Psoas muscle (tissue), 8 donors: ENCODE measurements around the gene COL26A1. TPM values are rescaled to one million over a fixed set of nuclear protein-coding genes. Genes with fewer than 3 reads are reported as not detected.

Experiments
- ATAC-seq, 4 donors: fragments of 200-7000 bp; cut with Tn5 transposase; one replicate each; pipeline ENCODE4 v1.9.1; 2020; ENCODE audit warnings: moderate library complexity in 3 of 4, mild to moderate bottlenecking in 2 of 4
- DNase-seq, 2 donors: peaks; one replicate each; pipeline ENCODE4 v3.0.0-alpha.2; 2020
- H3K27ac ChIP-seq: fragments of 200-600 bp; one replicate; pipeline ENCODE4 v1.8.0; 2022
- H3K27me3 ChIP-seq, 3 donors: fragments of 200-600 bp in 1 of 3; one replicate each; pipeline versions ENCODE4 v1.6.1 to v1.8.0; 2013 to 2022; ENCODE audit warnings: low read length in 2 of 3, mild to moderate bottlenecking in 2 of 3, moderate library complexity in 1 of 3; ENCODE audit not compliant: insufficient read depth in 3 of 3
- H3K36me3 ChIP-seq, 2 donors: fragments of 200-600 bp in 1 of 2; one replicate each; pipeline versions ENCODE4 v1.6.1 to v1.8.0; 2013 to 2022; ENCODE audit warnings: low read depth in 1 of 2, mild to moderate bottlenecking in 1 of 2, moderate library complexity in 1 of 2; ENCODE audit not compliant: insufficient read depth in 1 of 2
- H3K4me1 ChIP-seq: fragments of 200-600 bp; one replicate; pipeline ENCODE4 v1.8.0; 2022
- H3K4me3 ChIP-seq: fragments of 200-600 bp; one replicate; pipeline ENCODE4 v1.8.0; 2022; ENCODE audit warnings: mild to moderate bottlenecking
- H3K9me3 ChIP-seq: fragments of 200-600 bp; one replicate; pipeline ENCODE4 v1.8.0; 2022
- WGBS, 3 donors: extraction: QIAGEN DNeasy Blood & Tissue Kit; methylation state at CpG; one replicate each; pipeline versions ENCODE4 v1.1.6 to v1.1.7; 2013; 5-methylcytosine and 5-hydroxymethylcytosine counted together
- intact Hi-C, 2 donors: fragments of 100-400 bp; cut with DNase I; formaldehyde crosslinking; loops; one replicate each; pipeline versions ENCODE4 v1.11.0 to v1.14.2; 2022
- polyA plus RNA-seq, 3 donors: library from polyadenylated mRNA; stranded (reverse); fragments of 200-250 nt; gene quantifications; one replicate each; pipeline ENCODE4 v1.2.3, GENCODE V29; 2013
- total RNA-seq, 4 donors: library from RNA; stranded (reverse); fragmentation: NEBNext Ultra II Directional in 2 of 4; extraction: Animal tissue kit (Norgen Biotek cat#: 25700) in 2 of 4; gene quantifications; one replicate each; pipeline versions ENCODE4 v1.2.1 to v1.2.4, GENCODE V29; 2021 to 2023
- TF ChIP-seq, protein P1 (sequence below): fragments of 200-600 bp; IDR thresholded peaks from one replicate; pipeline ENCODE4 v1.8.0; 2022; ENCODE audit warnings: antibody characterized with exemption
- donor health status: healthy with polysubstance abuse.
- donor health status: DM: no; HTN: no; CAD: no; lungs with moderate emphysema.
- donor health status: Bipolar disorder and iron deficiency.
- donor health status: healthy.
- donor health status: DM: yes; HTN: yes; CAD: no.
- donor health status: DM: no; HTN: no; CAD: no.
- donor health status: DM: no; HTN: no; CAD: no.
- donor health status: DM: yes; HTN: yes; CAD: no.

The COL26A1 gene
- total and polyA plus RNA-seq, 7 donors = 0.03 TPM; not detected in 6

DNA sequence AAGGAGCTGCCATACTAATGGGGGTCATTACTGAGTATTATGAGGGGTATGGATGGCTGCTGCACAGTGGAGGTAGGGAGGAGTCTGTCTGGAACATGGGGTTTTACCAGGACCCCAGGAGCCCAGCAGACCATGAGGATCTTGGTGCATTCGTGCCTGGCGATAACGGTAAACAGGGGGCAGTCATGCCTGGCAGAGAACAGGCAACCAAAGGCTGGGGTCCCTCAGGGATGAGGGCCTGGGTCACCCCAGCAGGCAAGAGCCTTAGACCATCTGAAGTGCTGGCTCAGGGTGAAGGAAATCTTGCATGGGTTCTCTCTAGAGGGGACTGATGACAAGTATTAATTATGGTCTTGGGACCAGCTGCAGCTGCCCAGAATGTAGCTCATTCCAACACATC lies 220.3 kb downstream of the COL26A1 start:
- Histone ChIP-seq H3K4me3 (no peak overlapping the region), H3K27me3 (no peaks in the 10 kb centered on the region), H3K27ac (no peak overlapping the region), H3K9me3 (no peaks in the 10 kb centered on the region), H3K36me3 (no peaks in the 10 kb centered on the region), H3K4me1 (no peaks in the 10 kb centered on the region)
- TF ChIP-seq, protein P1, sequence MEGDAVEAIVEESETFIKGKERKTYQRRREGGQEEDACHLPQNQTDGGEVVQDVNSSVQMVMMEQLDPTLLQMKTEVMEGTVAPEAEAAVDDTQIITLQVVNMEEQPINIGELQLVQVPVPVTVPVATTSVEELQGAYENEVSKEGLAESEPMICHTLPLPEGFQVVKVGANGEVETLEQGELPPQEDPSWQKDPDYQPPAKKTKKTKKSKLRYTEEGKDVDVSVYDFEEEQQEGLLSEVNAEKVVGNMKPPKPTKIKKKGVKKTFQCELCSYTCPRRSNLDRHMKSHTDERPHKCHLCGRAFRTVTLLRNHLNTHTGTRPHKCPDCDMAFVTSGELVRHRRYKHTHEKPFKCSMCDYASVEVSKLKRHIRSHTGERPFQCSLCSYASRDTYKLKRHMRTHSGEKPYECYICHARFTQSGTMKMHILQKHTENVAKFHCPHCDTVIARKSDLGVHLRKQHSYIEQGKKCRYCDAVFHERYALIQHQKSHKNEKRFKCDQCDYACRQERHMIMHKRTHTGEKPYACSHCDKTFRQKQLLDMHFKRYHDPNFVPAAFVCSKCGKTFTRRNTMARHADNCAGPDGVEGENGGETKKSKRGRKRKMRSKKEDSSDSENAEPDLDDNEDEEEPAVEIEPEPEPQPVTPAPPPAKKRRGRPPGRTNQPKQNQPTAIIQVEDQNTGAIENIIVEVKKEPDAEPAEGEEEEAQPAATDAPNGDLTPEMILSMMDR = no peak
- ATAC-seq (no peak), DNase-seq (no peak)
- WGBS, 3 donors = 85 to 94% (median 89%) methylated on average over 3 of the region's 3 CpGs
- intact Hi-C loops = no loop called here

DNA sequence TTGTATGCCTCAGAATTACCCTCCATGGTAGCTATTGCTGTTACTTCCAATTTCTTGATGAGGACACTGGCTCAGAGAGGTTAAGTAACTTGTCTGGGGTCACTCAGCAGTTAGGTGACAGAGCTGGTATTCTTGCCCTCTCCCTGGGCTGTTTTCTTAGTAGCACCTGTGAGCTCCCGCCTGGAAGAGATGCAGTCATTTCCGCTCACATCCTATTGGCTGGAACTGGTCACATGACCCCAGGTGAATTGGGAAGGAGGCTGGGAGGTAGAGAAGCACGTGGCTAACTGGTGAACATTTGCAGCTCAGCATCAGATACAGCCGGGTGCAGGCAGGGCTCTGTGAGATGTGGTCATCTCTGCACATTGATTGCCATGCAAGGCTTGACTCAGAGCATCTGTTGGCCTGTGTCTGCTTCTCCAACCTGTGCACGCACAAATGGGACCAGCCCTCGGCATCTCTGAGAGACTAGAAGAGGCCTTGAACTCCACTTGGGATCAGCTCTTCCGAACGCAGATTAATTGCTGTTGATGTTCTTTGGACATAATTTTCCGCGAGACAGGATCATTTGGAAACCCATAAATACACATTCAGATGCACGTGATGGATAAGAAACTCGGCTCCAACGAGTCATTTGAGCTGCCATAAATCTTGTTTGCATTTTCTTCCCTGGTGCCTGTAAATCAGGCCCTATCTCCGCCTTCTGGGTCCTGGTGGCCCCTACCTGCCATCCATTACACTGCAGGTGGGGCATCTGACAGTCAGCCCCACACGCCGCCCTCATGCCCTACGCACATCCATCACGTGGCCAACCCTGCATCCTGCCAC lies 223.6 kb downstream of the COL26A1 start:
- no peak overlapping the region for H3K4me3 ChIP-seq
- TF ChIP-seq, protein P1 = no peak
- ATAC-seq = no peak
- intact Hi-C loops = no loop called here
- no peak for DNase-seq
- WGBS, 3 donors = 59 to 67% (median 60%) methylated on average over 18 of the region's 18 CpGs
- no peaks in the 10 kb centered on the region for H3K36me3 ChIP-seq
- no peaks in the 10 kb centered on the region for H3K4me1 ChIP-seq
- H3K9me3 ChIP-seq = no peaks in the 10 kb centered on the region
- H3K27me3 ChIP-seq = no peaks in the 10 kb centered on the region
- H3K27ac ChIP-seq = no peak overlapping the region

DNA sequence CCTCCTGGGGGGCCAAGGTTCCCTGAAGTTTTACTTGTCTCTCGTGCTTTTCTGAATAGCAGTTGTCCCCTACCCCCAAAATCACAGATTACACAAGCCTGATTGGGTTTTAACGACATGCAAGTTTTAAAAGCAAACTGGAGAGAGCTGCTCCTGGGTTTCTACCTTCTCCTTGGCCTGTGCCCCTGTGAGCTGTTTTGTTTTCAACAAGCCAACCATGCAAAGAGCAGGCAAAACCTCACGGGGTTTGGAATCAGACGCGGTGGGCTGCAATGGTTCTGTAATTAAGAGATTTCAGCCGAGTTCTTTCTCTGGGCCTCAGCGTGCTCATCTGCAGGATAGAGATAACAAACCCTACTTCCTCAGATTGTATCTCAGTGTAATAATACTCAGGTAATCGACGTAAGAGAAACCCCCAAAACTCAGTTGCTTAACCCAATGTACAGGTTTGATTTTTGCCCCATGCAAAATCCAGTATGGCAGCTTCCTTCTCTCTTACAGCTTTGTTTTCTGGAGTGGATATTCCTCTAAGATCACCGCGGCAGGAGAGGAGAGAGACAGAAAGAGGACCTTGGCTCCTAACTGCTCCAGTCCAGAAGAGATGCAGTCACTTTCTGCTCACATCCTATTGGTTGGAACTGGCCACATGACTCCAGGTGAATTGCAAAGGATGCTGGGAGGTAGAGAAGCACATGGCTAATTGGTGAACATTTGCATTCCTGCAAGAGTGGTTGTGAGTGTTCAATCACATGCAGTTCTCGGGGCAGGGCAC lies 224.4 kb downstream of the COL26A1 start:
- intact Hi-C loops = no loop called here
- Histone ChIP-seq H3K4me3 (no peak overlapping the region), H3K9me3 (no peaks in the 10 kb centered on the region), H3K27ac (no peak overlapping the region), H3K4me1 (no peaks in the 10 kb centered on the region), H3K27me3 (no peaks in the 10 kb centered on the region), H3K36me3 (no peaks in the 10 kb centered on the region)
- ATAC-seq = no peak
- WGBS, 3 donors = 61 to 64% (median 61%) methylated on average over 12 of the region's 12 CpGs
- no peak for DNase-seq
- TF ChIP-seq, protein P1 = no peak

DNA sequence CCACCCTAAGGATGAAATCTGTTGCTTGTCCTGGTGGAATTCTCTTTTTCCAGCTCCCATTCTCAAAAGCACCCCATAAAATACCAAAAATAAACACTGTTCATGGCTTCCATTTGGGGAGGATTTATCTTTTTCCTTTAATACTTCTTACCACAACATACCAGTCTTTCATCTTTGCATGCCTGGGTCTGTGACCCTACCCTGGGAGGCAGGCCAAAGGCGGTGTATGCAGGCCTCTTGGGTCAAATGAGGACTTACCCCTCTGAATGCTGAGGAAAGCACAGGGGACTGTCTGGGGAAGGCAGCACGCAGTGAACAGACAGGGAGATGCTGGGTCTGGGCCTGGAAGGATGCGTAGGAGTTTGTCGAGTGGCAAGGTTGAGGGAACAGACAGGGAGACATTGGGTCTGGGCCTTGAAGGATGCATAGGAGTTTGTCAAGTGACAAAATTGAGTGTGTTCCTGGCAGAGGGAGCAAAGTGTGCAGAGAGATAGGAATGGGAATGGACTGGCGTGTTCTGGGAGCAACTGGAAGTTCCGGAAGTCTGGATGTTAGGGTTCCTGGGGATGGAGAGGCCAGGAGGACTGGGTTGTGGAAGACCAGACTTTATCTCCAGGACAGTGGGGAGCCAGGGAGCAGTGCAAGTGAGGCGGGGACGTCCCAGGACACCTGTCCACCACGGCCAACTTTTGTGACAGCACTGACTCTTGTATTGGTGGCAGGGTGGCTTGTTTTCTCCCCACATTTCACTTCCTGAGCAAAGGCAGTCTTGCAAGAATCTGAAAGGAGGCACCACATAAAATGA lies 225.7 kb downstream of the COL26A1 start:
- WGBS, 3 donors = 81 to 88% (median 84%) methylated on average over 9 of the region's 9 CpGs
- H3K4me3 ChIP-seq = no peak overlapping the region
- no peaks in the 10 kb centered on the region for H3K4me1 ChIP-seq
- H3K36me3 ChIP-seq = no peaks in the 10 kb centered on the region
- no peak overlapping the region for H3K27ac ChIP-seq
- TF ChIP-seq, protein P1 = no peak
- ATAC-seq (no peak), DNase-seq (no peak)
- H3K9me3 ChIP-seq = no peaks in the 10 kb centered on the region
- intact Hi-C loops = no loop called here
- H3K27me3 ChIP-seq = no peaks in the 10 kb centered on the region
